NCI-H524 treated with DMSO at 0.1 percent for 48 hours (cell line): Measurements from ENCODE around the gene FAM47B.

Experiments
- DNase-seq: peaks from one replicate; lab custom pipeline; 2025; lab: John Stamatoyannopoulos, UW

Gene FAM47B

DNA sequence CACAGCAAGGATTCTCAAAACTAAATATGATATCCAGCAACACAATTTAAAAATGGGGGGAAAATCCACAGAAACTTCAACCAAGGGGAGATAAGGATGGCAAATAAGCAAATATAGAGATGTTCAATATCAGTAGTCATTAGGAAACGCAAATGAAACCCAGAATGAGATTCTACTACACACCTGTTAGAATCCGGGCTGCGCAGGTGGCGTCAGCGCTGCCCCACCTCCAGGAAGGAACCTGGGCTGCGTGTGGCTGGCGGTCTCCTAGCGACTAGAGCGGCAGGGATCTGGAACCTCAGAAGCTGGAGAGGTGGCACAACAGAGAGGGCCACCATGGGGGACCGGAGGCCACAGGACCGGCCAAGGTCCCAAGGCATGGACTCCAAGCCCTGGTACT lies at the start of gene FAM47B:
Gene FAM47B, plus strand, starts transcription at position 301 of the 400 bp plus-strand sequence. Its CDS starts 36 bp downstream, at position 337.
- DNase-seq, result no peak

DNA sequence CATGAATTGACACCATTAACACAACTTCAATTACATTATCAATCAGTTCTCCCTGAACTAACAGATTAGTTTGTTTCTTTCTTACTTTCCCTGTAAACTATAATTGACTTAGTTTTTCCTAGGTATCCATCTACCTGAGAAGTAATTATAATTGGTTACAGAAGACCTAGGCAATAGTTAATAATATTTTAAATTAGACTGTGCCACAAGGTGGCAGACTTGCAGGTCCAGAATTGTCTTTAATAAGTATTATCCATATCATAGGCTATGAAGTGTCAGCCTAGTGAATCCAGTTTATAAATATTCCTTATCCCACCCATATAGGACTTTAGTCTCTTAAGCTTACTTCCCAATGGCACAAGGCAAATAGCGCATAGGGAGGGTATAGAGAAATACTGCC lies 48.9 kb upstream of the FAM47B start:
- no peak for DNase-seq

DNA sequence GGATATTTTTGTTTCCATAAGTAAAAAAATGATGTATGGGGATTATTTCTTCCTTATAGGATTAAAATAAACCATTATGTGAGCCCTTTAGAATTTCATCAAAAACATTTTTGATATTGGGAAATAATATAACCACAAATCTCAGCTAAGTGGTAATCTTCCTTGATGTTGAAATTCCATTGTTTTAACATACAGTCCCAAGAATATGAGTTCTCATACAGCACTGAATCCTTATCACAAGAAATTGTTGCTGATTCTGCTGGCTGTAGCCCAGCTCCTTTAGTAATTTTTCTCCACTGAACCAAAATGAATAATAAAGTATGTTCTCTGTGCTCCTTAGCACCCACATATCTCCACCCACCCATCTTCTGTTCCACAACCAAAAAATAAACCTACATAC lies 41.9 kb upstream of the FAM47B start:
- DNase-seq, result no peak

DNA sequence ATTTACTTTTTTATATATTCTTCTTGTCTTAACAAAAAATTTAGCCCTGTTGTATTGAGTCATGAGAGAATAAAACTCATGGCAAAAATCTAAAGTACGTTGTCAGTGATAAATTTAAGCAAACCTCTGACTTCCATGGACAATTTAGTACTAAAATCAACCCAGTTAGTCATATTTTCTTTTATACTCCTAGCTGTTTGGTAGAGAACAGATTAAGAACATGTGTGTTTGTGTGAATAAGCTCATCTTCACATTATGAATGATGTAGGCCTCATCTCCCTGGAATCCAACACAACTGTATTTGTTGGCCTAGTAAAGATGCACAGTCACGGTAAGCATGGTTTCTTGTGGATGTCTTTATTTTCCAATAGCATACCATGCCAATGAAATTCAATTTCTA lies 40.8 kb upstream of the FAM47B start:
- DNase-seq, result no peak

DNA sequence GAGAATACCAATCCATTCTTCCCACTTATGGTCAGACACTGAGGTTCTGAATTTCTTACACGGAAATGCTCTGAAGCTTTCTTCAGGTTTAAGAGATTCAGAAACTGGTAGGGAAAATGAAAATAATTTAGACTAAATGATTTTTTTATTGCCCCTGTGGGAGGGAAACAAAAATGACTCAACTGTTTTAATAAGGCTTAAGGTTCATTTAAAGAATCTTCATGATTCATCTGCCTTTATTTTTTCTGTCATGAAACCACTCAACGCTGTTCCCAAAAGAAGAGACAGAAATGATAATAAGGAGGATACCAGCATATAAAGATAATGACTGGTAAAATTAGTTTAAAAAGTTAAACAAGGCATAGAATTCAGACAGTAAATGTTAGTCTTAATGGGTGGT lies 39.3 kb upstream of the FAM47B start:
- DNase-seq, result no peak

DNA sequence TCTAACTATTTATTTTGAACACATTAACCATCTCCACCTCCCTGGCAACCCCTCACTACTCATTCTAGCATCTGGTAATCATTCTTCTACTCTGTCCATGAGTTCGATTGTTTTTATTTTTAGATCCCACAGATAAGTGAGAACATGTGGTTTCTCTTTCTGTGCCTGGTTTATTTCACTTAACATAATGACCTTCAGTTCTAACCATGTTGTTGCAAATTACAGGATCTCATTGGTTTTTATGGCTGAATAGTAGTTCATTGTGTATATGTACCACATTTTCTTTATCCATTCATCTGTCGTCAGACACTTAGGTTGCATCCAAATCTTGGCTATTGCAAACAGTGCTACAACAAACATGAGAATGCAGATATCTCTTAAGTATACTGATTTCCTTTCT lies 33.4 kb upstream of the FAM47B start:
- DNase-seq, result no peak

DNA sequence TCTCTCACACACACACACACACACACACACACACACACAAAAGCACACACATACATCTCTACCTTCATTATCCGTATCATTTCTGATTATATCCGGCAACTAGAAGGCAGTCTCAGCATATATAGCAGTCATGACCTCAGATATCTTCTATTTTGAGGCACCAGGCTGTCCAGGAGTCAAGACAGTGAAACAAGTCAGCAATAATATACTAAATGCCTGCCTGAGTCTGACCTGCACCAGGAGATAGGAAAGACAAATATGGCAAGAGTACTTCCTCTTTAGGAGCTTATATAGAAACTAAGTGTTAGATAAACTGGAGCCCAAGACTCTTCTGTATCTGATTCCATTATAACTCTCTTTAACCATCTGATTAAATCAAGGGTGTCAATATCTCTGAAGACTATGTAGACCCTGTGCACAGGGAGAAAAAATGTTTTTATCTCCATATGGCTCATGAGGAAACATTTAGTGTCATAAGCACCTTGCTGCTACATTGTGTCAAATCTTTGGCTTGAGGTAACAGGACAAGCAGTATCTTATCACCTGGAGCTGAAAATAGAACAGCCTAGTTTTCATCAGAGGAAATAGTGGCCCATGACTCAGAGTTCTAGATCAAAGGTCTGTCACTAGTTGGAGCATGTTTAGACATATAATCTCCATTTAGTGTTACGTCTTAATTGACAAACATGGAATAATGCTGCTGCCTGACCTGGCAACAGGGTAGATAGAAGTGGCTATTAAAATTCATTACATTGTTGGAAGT lies 27.0 kb upstream of the FAM47B start:
- DNase-seq, result no peak

DNA sequence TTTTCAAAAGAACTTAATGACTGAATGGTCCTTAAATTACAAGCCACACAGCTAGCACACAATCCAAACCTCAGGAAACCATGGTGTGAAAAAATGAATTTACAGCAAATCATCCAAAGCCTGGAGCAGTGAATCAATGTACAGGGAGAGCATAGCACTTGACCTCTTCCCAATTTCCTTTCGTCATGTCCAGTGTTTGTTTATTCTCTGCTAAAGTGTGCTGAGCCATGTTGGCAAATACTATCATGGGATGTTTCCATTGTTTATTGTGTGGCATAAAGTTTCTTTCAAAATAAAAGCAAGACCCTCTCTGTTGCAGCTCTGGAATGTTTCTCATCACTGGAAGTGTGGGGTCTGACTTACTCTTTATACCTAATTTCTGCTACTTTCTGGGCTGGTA lies 25.4 kb upstream of the FAM47B start:
- no peak for DNase-seq

DNA sequence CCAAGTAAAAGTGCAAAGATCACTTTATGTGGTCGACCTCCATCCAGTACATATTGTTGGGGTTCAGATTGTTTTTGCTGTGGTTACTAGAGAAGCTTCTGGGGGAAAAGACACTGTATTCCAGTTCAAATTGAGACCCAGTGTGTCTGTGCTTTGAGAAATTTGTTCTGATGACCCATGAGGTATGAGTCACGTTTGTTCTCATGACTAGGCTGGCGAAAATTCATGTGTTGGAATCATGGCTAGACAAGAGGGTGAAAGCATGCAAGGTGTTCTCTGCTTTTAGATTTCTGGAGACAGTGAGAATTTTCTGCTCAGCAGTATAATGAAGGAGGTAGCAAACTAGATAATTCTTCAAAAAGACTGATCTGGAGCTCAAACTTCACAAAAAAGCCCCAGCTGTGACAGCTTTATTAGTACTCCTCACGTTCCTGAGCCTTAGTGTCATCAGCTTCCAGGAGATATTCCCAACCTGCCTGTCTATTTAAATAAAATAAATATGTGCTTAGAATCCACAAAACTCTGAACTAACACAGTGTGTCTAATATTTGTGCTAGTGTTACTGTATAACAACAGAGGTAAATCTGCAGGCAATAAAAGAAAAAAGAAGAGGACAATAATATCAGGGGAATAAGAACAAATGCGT lies 24.4 kb upstream of the FAM47B start:
- DNase-seq, result no peak

DNA sequence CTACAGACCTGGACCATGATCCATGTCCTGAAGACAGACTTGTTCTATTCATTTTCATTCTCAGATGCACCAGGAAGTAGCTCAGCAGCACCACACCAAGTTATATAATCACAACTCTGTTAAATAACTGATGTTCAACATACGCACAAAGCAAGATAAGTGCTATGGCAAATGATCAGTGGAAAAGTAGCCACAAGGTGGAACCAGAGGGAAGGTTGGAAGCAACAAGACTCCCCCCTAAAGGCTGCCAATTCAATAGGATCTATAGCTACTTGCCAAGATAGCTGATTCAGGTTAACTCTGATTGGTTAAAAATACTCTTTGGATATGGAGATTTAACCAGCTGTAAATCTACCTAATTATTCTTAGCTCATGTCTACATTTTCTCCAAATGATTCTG lies 23.7 kb upstream of the FAM47B start:
- DNase-seq, result no peak

DNA sequence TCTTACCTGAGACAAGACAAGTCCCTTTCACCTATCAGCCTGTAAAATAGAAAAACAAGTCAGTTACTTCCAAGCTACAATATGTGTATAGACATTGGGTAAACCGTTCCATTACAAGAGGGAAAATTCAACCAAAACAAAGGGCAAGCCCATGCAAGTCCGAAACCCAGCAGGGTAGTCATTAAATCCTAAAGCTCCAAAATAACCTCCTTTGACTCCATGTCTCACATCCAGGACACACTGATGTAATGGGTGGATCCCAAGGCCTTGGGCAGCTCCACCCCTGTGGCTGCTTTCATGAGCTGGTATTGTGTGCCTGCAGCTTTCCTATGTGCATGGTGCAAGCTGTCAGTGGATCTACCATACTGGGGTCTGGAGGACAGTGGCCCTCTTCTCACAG lies 14.7 kb upstream of the FAM47B start:
- DNase-seq, result no peak

DNA sequence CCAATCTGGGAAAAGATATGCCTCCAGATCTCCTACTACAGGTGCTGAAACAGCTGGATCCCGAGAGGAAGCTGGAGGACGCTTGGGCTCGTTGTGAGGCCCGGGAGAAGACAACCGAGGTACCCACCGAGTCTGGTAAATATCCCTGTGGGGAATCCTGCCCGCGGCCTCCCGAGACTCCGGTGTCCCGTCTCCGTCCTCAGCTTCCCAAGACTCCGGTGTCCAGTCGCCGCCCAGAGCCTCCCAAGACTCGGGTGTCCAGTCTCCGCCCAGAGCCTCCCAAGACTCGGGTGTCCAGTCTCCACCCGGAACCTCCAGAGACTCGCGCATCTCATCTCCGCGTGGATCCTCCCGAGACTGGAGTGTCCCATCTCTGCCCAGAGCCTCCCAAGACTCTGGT lies 639 bp downstream of the FAM47B start:
- no peak for DNase-seq

DNA sequence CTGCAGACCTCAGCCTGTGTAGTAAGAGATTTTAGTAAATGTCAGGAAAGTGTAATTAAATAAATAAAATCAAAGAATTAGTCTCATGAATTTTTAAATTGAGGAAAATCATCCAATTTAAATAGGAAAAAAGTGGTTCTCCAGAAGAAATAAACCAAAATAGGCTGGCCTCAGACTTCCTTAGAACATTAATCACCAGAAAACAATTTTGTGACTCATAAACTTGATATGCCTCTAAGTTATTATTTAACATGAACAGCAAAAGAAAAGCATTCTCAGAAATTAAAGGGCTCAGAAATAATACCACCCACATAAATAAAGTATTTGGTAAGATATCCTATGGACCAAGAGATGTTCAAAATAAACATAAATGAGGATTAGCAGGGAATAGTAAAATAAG lies 14.3 kb downstream of the FAM47B start:
- DNase-seq, result no peak

DNA sequence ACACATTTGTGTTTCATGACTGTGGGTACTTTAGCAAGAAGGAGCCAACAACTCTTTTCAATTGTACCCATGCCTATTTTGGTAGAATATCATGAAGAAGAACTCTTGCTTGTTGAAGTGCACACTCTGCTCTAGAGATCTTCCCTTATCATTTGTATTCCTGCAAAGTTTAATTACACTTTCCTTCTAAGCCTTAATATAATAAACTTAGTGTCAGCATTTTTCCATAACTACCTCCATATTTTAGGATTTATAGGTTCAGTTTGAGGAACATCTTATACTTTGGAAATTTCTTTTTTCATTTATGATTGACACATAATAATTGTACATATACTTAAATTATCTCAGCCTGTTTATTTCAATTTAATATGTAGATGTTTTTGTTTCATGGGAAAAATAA lies 19.1 kb downstream of the FAM47B start:
- DNase-seq, result no peak

DNA sequence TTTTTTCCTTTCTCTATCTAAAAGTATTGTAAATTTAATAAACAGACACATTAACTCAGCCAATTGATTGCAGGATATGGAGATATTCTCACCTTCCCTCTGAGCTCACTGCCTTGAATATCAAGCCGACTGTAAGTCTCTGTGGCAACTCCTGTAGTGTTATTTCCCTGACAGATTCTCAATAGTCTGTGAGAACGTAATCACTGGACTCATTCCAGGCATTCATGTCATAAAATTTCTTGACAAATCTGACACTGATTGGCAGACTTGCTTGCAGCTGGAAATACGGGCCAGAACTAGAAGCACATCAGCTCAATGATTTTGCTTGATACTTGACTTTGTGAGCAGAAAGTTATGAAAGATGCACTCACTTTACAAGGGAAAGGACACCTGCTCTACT lies 29.6 kb downstream of the FAM47B start:
- DNase-seq, result no peak

DNA sequence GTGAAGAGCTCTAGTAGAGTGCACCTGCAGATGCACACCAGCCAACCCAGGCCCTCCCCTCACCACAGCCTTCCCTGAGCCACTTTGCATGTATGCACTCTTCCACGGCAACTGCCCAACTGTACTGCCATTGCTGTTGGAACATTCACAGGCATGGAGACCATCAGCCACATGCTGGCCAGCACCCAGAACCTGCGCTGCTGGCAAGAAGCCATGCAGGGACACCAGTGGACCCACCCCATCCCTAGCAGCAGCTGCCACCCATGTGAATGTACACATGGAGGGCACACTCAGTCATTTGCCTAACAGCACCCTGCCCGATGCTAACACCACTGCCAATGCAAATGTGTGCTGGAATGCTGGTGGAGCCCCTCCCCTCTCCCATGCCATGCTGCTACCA lies 35.6 kb downstream of the FAM47B start:
- no peak for DNase-seq

DNA sequence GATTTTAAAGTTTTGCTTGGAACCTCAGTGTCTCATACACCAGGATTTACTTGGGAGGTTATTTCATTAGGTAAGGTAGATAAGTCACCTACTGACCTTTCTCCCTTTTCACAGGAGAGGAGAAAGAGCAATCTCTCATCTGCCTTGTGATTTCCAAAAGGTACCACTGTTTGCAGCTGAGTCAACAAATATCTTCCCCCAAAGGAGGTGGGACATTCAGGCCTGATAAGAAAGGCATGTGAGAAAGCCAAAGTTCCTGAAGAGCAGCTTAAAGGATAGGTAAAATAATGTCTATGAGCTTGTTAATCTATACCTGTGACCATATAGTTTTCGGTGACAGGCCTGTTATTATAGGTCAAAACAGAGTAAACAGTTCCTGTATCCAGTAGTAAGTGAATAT lies 45.0 kb downstream of the FAM47B start:
- no peak for DNase-seq
